DMS153 treated with DMSO at 0.1 percent for 48 hours (cell line): ENCODE results near the gene WASF1.
"Not testable (repeated sequence)": the region's sequence is repeated elsewhere in the genome, so short reads cannot be mapped to it uniquely, and the experiment has no call there.

Source experiments
- DNase-seq: peaks from one replicate; lab custom pipeline; 2025; ENCODE audit not compliant: unreplicated experiment; lab: John Stamatoyannopoulos, UW

WASF1 gene

GRCh38 chr6:110095101-110095500, 84.4 kb downstream of the WASF1 start:
- no peak for DNase-seq

DNA sequence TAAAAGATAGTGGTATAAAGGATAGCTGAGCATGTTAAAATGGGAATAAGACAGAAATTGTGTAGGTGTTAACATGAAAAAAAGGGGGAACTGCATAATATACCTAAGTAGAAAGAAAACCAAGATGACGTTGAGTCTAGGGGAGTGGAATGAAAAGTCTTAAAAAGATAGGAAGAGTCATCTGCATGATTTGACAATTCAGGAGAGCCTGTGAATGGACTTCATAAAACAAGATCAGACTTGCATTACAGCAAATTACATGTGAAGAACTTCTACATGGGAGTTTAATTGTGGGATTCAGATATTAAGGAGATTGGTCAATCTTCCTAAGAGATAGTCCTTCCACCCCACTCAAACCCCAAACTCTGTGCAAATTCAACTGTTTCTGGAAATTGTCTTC, 85.5 kb downstream of the WASF1 start:
- DNase-seq, result no peak

DNA sequence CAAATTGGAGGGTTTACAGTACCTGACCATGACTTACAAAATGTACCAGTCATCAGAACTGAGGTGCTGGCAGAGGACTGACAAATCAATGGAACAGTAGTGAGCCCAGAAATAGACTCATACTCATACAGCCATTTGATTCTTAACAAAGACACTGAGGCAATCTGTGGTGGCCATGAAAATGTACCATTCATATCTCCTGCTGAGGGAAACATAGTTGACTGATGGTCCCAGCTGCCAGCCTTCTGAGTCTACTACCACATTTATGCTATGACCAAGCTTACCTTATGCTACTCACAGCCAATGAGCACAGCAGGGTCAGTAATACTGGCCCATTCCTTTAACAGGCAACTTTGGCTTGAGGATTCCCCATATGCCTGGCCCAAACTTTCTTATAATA, 88.6 kb downstream of the WASF1 start:
- no peak for DNase-seq

- no peak for DNase-seq
Observed at GRCh38 chr6:110089323-110089722, 90.1 kb downstream of the WASF1 start.

DNA sequence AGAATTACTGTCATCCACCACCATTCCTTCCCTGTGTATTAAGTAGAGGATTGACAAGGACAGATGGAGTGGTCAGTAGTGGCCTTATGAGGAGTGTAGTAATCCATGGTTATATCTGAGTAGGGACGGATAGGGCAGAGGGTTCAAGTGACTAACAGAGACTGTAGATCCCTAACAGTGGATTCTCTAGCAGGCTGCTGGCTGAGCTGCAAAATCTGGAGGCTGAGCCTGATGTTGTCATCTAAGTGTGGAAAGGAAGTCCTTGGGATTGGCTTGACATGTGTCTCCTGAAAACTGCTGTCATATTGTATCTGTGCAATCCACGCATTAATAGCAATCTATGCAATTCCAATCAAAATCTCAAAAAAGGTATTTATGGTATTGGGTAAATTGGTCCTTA, 94.2 kb downstream of the WASF1 start:
- no peak for DNase-seq

DNA sequence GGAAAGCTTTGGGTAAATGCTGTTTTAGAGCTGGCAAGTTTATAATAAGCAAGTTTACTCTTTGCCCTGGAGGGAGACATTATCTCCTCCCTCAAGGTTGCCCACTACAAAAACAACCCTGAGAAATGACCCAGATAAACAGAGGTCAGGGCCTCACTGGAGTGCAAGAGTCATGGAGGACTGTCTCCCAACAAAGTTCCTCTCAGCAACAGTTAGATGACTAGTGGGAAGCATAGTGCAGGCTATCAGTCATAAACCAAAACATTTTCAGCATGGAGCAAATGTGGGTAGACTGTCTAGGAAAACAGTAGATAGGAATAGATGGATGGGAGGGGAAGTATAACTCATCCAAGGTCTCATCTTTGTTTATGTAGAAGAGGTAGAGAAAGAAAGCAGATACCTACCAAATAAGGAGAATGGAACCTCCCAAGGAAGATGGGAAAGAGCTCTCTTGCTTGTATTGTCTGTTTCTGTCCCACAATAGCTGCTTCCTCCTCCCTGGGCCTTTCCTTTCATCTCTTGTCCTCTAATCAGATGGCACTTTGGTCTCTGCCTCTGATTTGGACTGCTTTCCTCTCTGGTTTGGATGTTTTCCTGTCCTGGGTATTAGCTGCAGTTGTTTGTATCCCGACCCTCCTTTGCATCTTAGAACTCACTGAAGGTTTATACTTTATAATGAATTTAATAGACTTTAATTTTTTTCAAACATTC, 95.4 kb downstream of the WASF1 start:
- no peak for DNase-seq

GRCh38 chr6:110075406-110075805, 104.1 kb downstream of the WASF1 start:
- no peak for DNase-seq

DNA sequence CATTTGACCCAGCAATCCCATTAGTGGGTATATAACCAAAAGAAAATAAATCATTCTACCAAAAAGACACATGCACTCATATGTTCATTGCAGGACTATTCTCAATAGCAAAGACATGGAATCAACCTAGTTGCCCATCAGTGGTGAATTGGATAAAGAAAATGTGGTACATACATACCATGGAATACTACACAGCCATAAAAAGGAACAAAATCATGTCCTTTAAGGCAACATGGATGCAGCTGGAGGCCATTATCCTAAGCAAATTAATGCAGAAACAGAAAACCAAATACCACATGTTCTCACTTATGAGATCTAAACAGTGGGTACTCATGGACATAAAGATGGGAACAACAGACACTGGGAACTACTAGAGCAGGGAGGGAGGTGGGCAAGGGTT, 106.0 kb downstream of the WASF1 start:
- DNase-seq, result not testable (repeated sequence)

- DNase-seq, result no peak
Observed at GRCh38 chr6:110068592-110068967, 110.9 kb downstream of the WASF1 start.

GRCh38 chr6:110067837-110068591, 111.5 kb downstream of the WASF1 start:
- no peak for DNase-seq

GRCh38 chr6:110064744-110065524, 114.5 kb downstream of the WASF1 start:
- DNase-seq, result no peak

DNA sequence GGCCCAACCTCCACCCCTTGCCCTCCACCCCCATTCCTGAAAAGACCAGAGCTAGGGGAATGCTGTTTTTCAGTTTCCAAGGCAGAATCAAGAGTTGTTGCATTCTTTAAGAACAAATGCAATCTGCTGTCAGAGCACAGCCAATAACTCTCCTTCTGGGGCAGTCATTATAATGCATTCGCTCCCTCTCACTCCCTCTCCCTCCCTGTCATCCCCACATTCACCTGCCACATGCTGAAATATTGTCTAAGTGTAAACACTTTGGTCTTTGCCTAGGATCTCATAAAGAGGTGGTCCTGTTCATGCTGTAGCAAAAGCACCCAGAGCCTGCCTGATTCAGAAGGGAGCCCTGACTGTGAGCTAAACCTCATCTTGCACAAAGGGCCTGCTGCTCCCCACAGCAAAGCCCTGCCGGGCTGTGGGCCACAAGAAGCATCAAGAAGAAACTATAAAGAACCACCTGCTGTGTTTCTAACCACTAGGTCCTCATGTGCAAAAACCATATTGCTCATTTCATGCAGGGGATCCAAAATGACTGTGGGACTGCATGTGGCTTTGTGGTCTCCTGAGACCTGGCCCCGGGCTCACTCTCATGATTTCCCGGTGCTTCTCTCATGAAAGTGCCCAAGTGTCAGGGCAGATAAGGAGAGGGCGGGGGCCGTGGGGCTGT, 115.7 kb downstream of the WASF1 start:
- no peak for DNase-seq

DNA sequence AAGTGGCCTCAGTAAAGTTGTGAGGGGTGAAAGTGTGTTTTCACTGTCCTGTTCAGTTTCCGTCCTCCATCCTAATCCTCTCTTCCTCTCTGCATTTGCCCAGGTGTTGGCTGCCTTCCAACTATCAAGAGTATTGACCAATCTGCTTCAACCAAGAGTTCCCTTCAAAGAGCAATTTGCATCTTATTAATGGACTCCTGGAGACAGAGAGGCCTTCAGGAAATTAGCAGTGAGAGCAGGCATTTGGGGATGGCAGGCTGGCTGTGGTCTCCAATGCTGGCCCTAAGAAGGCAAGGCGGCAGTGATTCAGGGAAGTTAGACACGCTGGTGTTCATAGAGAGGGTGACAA, 124.1 kb downstream of the WASF1 start:
- DNase-seq, result peak; percentile 9

DNA sequence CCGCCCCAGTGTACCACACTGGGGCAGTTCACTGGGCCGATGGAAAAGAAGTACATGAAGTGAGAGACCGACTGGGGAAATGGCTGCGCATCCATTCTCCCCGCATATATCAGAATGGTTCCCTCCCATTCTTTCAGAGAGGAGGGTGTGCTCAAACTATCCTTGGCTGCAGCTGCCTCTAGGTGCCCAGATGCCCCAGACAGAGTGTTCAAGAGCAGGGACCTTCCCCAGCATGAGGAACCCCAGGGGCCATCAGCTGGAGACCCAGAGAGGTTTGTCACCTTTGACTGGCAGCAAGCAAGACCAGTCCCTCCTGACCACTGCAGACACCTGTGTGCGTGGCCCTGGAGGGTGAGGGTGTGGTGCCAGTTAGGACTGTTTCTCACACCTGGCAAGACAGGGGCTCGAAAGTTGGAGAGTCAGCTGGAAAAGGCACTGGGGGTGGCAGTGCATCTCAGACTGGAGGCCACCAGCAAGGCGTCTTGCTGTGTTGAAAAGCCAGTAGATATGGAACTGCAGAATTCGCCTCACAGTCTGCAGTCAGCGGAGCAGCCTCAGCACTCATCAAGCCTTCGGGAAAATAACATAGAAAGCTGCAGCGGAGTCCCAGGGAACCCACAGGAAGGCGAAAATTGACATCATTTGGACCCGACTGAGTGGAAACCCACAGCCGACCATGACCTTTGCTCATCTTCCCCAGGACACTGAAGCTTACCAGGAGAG, 124.6 kb downstream of the WASF1 start:
- no peak for DNase-seq

GRCh38 chr6:110053395-110054240, 125.9 kb downstream of the WASF1 start:
- DNase-seq, result peak; percentile 55

DNA sequence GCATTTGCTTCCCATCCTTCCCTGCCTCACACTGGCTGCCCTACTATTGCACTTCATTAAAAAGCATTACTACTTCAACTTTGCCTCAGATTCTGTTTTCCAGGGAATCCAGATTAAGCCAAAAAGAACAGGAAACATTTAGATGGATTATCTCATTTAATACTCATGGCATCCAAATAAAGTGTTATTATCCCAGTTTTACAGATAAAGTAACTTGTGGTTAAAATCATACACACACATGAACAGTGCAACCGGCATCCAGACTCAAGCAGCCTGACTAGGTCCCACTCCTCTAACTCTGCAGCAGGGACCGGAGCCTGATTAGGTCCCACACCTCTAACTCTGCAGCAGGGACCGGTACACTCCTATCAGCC, 129.0 kb downstream of the WASF1 start:
- no peak for DNase-seq
